Stimulated activated CD4-positive, alpha-beta T cell treated with anti-CD3 and anti-CD28 coated beads, Interleukin-4, amount 100 ng/mL, for 1 hour (primary cell): Measurements from ENCODE around the gene NDFIP1.
"Not testable (repeated sequence)": the region's sequence is repeated elsewhere in the genome, so short reads cannot be mapped to it uniquely, and the experiment has no call there.

ENCODE experiments used
- DNase-seq: peaks from one replicate; pipeline ENCODE4 v3.0.0-alpha.2; 2020

Gene NDFIP1

DNA sequence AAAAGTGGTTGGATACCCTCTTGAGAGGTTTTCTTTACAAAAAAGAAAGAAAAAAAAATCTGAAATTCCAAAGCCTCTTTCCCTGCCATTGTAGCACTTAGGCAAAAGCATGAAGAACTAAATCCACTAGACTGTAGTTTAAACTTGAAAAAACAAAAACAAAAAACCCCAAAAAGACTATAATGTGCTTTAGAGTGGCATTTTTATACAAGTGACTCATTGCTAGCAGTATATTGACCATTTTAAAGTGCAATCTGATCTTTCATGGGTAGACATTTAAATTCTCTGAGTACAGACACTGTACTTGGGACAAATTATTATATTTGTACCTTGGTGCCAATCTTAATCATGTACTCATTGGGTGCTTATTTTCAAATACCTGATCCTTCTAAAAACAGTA, 50.8 kb downstream of the NDFIP1 start:
- no peak for DNase-seq

- DNase-seq: no peak
These were observed 55.7 kb downstream of the NDFIP1 start for GRCh38 chr5:142164315-142164714.

DNA sequence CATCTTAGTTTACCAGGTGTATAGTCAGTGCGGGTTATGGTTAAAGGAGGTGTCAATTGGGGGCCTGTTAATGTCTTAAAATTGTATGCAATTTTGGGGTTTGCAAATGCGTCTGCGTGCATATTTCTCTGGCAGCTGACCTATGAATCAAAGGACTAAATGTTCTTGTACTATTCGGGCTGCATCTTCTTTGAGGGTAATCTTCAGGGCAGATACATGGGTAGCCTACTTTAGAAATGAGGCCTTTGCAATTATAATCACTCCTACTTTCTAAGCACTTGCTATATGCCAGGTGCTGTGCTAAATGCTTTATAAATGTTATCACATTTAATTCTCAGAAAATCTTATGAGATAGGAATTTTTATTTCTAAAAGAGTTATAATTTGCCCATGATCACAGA, 58.2 kb downstream of the NDFIP1 start:
- no peak for DNase-seq

- DNase-seq: no peak
These were observed 58.9 kb downstream of the NDFIP1 start for GRCh38 chr5:142167458-142167857.

DNA sequence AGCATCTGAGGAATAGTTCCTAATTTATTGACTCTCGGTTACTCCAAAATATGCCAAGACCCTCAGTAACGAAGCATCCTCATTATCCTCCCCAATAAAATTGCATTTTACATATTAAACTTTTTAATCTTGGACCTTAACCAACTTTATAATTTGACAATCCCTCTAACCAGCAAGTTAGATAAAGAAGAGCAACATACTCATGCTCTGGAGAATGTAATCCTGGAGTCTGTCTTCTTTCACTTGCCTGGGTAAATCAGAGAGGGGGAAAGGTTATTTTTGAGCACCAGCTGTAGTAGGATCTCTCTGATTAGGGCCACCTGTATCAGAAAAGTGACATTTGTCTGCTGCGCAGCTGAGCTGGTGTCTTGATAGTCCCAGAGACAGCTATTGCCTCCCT, 59.8 kb downstream of the NDFIP1 start:
- no peak for DNase-seq

DNA sequence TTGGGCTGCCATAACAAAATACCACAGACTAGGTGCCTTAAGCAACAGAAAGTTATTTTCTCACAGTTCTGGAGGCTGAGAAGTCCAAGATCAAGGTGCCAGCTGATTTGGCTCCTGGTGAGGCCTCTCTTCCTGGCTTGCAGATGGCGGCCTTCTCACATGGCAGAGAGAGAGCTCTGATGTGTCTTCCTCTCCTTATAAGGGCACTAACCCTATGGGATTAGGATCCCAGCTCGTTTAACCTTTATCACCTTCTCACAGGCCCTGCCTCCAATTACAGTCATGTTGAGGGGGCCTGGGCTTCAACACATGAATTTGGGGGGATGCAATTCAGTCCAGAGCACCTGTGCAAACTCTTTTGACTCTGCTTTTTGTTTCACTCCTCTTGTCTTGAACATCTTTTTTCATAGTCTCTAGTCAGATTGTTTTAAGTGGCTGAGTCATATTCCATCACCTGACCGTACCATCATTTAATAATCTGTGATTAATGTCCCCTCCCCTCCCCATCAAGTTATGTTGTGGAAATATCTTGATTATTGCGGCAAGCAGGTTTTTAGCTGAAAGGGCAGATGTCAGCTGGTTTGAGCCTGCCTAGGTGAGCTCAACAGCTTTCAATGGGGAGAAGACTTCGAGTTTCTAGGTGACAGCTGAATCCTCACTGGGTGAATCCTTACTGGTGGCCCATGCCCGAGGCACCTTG, 61.8 kb downstream of the NDFIP1 start:
- no peak for DNase-seq

DNA sequence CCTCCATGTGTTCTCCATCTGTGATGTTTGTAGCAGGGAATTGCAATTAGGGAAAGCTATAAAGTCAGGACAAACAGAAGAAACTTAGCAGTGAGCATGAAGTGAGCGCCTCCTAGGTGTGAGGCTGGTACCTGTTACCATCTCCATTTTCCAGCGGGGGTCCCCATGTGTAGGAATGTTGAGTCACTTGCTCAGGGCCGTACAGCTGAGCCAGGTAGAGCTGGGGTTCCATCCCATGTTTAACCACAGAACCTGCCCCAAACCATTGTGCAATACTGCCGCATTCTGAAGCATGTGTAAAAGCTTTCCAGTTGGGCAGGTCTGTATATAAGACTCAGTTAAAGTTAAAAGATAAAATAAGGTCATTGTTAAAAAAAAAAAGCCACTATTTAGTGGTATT, 62.7 kb downstream of the NDFIP1 start:
- no peak for DNase-seq

DNA sequence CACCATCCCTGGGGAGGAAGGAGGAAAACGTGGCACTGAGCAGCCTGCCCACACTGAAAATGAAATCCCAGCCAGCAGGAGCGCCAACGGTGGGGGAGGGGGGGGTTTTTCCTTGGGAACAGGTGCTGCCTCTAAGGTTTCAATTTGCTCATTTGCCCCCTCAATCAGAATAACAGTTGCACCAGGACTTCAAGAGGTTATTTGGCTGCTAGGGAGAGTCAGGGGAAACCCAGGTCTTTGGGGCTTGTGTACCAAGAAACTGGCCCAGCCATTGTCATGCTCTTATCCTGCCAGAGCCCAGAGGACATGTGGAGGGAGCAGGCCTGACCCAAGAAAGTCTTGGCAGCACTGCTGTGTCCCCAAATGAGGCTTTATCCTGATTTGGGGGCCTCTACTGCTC, 66.5 kb downstream of the NDFIP1 start:
- no peak for DNase-seq

- no peak for DNase-seq
These were observed 67.0 kb downstream of the NDFIP1 start for GRCh38 chr5:142175461-142176142.

DNA sequence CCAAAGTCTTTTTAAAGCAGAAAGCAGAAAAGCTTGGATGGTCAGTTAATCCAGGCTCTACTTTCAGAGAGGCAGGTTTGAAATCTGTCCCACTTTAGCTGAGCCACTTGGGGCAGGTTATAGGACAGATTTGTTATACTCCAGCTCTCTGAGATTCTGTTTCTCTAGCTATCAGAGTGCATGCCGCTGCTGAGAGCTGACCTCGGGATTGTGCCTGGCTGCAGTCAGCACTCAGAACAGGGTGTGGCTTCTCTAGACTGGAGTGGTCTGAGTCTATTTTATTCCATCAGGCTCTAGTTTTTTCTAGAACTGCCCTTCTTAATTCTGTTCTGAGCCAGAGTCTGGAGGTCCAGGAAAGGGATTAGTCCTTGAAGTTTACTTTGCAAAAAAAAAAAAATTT, 67.7 kb downstream of the NDFIP1 start:
- no peak for DNase-seq

DNA sequence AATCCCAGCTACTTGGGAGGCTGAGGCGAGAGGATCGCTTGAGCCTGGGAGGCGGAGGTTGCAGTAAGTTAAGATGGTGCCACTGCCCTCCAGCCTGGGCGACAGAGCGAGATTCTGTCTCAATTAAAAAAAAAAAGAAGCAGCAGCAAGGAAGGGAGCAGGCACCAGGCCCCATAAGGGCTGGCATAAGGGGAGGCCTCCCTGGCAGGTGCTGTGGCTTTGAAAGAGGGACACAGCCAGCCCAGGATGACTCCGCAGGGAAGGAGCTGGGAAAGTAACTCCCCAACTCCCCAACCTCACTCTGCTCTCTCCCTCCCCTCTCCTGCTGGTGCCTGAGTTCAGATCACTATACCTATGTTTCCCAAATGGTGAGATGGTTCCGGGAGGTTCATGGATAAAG, 70.1 kb downstream of the NDFIP1 start:
- no peak for DNase-seq

DNA sequence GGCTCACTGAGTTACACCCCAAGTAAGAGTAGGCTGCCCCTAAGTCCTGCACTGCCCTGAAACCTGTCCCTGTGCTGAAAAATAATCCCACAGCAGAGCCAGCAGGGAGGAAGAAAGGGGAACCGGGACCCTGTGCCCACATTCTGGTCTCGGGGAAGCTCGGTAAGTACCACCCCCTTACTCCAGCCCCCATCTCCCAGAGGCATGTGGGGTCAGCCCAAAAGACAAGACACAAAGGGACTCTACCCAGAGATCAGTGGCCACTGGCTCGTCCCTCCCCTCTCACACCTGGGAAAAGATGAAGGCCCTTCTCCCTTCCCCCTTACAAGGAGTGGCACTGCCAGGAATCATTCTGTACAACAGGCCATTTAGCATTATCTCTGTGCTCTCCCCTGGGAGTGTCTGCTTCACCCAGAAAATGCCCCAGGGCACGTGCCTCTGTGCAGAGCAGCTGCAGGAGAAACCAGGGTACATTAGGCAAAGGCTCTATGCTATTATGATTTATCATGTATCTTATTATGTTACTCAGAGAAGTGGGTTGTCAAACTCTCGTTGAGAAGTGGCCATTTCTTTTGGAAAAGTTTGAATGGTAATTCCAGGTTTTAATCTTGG, 71.3 kb downstream of the NDFIP1 start:
- no peak for DNase-seq

- DNase-seq: no peak
These were observed 72.5 kb downstream of the NDFIP1 start for GRCh38 chr5:142181096-142181495.

GRCh38 chr5:142181547-142182163, 73.1 kb downstream of the NDFIP1 start:
- DNase-seq: no peak

GRCh38 chr5:142182840-142183239, 74.3 kb downstream of the NDFIP1 start:
- DNase-seq: no peak

DNA sequence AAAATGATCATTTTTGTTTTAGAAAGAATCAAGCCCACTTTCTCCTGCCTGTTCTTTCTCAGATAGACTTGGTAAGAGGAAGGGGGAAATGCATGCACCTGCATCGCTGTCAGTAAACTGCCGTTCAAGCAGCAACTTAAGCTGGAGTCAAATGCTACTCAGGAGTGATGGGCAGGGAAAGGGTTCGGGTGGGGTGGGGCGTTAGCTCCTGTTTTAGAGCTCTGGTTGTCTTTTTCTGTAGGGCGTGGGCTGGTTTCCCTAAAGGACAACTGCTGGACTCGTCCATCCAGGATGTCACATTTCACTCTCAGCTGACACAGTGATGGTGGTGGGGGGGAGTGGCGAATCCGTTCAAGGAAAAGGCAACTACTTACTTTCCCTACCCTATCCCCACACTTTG, 75.0 kb downstream of the NDFIP1 start:
- DNase-seq: no peak

- no peak for DNase-seq
These were observed 76.4 kb downstream of the NDFIP1 start for GRCh38 chr5:142184988-142185387.

DNA sequence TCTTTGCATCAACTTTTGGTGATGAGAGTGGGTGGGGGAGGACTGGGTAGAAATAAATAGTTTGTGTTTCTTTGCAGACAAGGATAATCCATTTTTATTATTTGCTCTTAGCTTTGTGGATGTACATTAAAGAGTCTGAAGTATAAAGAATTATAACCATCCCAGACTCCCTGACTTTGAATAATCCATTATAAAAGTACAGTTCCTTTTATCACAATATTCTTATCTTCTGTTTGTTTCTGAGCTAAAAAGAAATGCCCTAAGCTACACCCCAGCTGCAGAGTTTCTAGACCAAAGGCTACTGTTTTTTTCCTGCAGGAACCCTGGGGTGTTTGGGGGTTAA, 77.9 kb downstream of the NDFIP1 start:
- no peak for DNase-seq

DNA sequence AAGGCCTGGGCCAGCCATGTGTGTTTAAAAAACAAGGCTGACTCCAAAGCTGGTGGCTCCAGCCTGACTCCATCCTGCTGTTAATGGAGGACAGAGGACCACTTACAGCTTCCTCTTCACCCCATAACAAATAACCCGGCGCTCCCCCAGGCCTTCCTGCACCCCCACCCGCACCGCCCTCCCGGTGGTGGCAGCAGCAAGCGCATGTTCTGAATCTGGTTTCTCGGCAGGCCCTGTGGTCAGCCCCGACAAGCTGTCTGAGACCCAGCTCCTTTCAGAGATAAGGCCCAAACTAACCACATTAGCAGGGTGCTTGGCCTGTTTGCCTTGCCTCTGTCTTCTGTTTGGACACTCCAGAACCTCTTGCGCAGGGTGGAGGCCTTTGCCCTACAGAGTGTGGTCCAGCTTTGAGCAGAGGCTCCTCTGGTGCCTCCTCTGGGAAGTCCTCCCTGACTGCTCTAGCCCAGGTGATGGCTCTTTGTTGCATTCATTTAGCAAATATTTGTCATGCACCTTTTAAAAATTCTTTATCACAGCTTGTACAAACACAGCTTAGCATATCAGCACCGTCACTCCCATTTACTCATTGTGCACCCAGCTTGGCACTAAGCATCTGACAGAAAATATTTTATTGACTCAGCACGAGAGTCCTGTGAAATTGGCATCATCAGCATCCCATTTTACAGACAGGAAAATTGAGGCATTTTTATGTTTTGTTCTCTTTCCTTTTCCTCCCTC, 78.4 kb downstream of the NDFIP1 start:
- no peak for DNase-seq

DNA sequence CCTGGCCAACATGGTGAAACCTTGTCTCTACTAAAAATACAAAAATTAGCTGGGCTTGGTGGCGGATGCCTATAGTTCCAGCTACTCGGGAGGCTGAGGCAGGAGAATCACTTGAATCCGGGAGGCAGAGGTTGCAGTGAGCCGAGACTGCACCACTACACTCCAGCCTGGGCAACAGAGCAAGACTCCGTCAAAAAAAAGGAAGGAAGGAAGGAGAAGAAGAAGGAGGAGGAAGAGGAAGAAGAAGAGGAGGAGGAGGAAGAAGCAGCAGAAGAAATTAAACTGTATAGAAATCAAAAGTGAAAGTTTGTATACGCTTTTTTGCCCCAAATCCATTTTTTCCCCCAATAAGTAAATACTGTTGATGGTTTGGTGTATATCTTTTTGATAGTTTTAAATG, 80.1 kb downstream of the NDFIP1 start:
- not testable (repeated sequence) for DNase-seq

- DNase-seq: no peak
These were observed 81.2 kb downstream of the NDFIP1 start for GRCh38 chr5:142189813-142190212.

- no peak for DNase-seq
These were observed 83.2 kb downstream of the NDFIP1 start for GRCh38 chr5:142191776-142192175.
